NCI-H1105 treated with DMSO at 0.1 percent for 48 hours (cell line): ENCODE data around the gene CDH24.

Source experiments
- DNase-seq: peaks from one replicate; lab custom pipeline; 2025; lab: John Stamatoyannopoulos, UW

Gene CDH24

GRCh38 chr14:23043754-23044153 lies 13.6 kb downstream of the CDH24 start:
- DNase-seq: no peak

- DNase-seq: no peak
Measured at GRCh38 chr14:23043145-23043544, 14.2 kb downstream of the CDH24 start.

- no peak for DNase-seq
Measured at GRCh38 chr14:23042162-23042965, 15.0 kb downstream of the CDH24 start, which contains the start of gene PSMB11. Gene PSMB11 (plus strand): TSS chr14:23042212. CDS start chr14:23042226, 14 bp downstream.

- no peak for DNase-seq
Measured at GRCh38 chr14:23041729-23042128, 15.6 kb downstream of the CDH24 start.

- no peak for DNase-seq
Measured at GRCh38 chr14:23040100-23040499, 17.2 kb downstream of the CDH24 start.

DNA sequence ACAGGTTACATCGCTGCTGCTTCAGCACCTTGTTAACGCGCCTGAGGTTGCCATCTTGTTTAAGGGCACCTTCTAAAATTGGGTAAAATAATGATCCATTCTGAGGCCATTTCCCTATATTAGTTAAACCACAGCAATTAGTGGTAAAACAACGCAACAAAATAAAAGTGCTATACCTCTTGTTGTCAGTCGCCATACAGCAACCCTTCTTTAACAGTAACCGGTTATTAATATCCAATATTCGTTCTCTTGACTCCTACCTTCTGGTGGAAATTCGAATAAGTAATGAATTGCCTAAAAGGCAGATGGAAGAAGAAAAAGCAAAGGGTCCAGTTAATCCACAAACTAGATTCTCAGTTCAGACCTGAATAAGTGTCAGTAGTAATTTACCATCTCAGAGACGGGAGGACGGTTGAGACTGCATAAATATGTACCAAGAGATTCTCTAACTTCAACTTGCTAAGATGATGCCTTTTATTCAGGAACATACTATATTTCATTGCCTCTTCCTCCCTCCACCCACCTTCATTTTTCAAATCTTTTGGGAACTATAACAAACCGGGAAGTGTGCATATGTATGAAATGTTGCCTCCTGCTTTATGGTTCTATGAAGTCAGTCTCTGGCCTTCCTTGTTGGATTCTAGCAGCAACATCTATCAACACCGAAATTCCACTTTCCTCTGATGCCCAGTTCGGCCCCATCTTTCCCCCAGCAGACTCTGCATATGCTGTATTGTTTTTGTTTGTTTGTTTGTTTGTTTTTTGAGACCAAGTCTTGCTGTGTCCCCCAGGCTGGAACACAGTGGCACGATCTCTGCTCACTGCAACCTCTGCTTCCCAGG lies 21.8 kb downstream of the CDH24 start:
- DNase-seq: no peak

DNA sequence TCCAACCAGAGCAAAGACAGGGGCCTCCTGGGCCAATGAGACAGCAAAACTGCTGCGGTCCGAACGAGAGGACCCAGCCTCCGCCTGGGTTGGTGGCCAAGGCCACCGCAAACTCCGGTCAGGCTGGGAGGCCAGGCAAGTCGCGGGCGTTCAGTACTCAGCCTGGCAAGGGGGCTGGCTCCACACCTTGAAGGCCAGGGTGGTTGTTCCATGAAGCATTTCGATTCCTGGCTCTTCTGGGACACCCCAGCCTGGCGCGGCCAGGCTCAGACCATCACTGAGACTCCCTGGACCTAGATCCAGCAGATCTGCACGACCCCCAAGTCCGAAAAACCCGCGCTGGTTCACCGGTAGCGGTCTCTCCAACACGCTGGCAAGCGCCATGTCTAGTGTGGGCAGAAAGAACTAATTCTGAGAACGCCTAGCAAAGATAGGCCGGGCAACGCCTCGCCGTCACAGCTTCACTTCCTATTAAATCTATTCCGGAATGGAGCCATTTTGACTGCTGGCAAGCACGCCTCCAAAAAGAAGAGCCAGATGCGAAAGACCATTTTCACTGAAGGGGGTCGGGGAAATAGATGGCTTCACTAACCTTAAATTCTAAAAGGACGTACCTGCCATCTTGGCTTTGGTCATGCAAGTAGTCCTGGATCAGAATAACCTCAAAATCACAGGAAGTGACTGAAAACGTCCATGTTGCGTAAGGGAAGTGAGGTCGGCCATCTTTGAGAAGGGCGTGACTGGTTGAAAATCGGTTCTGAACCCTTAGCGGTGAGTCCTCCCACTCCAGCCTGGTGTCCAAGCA lies 22.6 kb downstream of the CDH24 start, which contains the start of gene PSMB5:
Gene PSMB5, minus strand, starts transcription at position 403 of the 805 bp plus-strand sequence. Its CDS starts 19 bp downstream, at position 384.
- no peak for DNase-seq

DNA sequence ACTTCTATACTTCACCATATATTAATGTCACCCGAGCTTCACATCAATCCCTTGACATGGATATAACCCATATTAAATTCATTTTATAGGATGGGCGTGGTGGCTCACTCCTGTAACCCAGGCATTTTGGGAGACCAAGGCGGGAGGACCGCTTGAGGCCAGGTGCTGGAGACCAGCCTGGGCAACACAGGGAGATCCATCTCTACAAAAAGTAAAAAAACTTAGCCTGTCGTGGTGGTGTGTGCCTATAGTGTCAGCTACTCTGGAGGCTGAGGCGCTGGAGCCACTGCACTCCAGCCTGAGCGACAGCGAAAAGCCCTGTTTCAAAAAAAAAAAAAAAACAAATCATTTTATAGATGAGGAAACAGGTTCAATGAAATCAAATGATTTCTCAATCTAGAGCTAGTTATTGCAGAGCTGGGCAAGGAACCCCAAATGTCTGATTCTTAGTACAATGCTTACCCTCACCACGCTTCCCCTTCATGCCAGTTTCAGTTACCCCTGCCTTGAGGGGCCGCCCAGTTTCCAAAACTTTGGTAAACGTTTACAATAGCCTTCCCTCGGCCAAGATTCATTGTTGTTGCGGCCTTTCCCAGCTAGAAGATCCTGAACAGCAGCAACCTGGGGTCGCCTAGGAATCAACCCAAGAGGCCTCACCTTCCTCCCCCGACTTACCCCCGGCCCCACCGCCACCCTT lies 23.4 kb downstream of the CDH24 start:
- DNase-seq: no peak

DNA sequence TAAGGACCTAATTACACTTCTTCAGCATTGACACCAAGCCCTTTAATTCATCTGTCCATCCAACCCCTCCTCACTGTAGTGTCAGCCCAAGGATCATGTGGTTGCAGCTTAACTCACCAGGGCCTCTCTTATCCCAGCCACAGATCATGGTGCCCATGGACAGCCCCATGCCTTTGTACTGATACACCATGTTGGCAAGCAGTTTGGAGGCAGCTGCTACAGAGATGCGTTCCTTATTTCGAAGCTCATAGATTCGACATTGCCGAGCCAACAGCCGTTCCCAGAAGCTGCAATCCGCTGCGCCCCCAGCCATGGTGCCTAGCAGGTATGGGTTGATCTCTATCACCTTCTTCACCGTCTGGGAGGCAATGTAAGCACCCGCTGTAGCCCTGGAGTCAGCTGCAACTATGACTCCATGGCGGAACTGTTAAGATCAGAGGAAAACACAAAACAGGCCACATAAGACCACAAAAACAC lies 24.0 kb downstream of the CDH24 start:
- no peak for DNase-seq

GRCh38 chr14:23030936-23031335 lies 26.4 kb downstream of the CDH24 start:
- no peak for DNase-seq

DNA sequence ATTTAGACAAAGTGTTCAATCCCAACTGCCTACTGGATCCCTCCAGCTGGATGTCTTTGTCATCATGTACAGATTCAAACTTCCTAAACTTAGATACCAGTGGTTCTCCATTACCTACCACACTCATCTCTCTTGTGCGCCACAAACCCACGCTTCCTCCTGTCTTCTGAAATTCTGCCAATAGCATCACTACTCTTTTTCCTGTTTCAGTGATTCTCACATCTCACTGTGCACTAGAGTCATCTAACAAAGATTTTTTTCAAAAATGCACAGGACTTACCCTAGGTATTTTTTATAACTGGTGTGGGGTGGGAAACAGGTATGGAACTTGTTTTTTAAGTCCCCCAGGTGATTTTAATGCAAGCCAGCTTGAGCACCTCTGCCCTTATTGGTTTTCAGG lies 28.5 kb downstream of the CDH24 start:
- no peak for DNase-seq

GRCh38 chr14:23025151-23025814 lies 32.0 kb downstream of the CDH24 start:
- no peak for DNase-seq

DNA sequence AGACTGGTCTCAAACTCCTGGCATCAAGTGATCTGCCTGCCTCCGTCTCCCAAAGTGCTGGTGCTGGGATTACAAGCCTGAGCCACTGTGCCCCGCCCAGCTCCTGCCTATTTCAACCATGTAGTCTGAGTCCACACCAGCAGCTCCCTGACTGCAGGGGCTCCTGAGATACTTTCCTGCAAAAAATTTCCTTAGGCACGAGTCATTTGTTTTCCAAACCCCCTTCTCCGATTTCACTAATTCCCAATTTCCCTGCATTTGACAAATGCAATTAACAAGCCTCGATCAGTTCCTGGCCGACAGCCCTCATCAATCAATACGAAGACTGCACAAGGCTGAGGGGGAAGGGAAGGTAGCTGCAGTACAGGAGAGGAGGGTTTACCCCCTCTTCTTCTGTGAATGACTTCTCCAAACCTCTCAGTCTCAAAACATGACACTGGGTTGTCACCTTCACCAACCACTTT lies 32.7 kb downstream of the CDH24 start:
- no peak for DNase-seq

- no peak for DNase-seq
Measured at GRCh38 chr14:23023795-23024152, 33.5 kb downstream of the CDH24 start.

DNA sequence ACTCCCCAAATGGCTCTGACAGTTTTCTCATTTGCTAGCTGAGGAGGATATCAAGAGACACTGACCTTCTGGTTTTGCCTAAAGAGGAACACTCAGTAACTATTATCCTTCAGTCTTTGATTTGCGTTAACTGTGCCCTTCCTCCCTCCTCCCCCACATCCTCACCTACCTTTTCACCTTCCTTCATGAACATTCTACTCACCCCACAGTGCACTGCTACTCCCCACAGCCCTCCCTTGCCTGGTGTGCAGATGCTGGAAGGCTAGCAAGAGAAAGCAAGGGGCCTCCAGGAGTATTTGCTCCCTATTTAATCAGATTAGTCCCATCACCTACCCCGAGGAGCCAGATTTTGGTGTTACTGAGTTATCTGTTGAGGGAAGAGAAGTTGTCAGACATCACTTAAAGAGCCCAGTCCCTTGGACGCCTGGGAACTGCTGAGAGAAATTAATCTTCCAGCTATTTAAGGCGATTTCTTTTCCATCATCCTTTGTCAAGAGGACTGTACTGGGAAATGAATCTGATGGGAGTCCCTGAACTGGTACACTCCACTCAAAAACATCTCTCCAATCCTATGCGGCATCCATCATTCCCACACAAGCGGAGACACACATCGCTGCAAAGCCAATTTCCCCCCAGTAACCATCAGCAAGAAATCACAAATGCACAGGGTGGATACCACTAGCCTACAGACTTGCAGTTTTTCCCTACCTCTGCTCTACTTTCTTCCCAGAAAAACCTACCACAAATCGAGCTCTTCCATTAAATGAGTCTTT lies 34.1 kb downstream of the CDH24 start:
- DNase-seq: no peak

- DNase-seq: no peak
Measured at GRCh38 chr14:23021889-23022442, 35.4 kb downstream of the CDH24 start.

- no peak for DNase-seq
Measured at GRCh38 chr14:23021434-23021833, 35.9 kb downstream of the CDH24 start.

GRCh38 chr14:23020143-23021128 lies 36.9 kb downstream of the CDH24 start:
- no peak for DNase-seq
